COR-L47 (cell line): ENCODE results near the gene MPO.

ENCODE experiments used
- DNase-seq: peaks from one replicate; lab custom pipeline; 2025; lab: John Stamatoyannopoulos, UW

Gene MPO

DNA sequence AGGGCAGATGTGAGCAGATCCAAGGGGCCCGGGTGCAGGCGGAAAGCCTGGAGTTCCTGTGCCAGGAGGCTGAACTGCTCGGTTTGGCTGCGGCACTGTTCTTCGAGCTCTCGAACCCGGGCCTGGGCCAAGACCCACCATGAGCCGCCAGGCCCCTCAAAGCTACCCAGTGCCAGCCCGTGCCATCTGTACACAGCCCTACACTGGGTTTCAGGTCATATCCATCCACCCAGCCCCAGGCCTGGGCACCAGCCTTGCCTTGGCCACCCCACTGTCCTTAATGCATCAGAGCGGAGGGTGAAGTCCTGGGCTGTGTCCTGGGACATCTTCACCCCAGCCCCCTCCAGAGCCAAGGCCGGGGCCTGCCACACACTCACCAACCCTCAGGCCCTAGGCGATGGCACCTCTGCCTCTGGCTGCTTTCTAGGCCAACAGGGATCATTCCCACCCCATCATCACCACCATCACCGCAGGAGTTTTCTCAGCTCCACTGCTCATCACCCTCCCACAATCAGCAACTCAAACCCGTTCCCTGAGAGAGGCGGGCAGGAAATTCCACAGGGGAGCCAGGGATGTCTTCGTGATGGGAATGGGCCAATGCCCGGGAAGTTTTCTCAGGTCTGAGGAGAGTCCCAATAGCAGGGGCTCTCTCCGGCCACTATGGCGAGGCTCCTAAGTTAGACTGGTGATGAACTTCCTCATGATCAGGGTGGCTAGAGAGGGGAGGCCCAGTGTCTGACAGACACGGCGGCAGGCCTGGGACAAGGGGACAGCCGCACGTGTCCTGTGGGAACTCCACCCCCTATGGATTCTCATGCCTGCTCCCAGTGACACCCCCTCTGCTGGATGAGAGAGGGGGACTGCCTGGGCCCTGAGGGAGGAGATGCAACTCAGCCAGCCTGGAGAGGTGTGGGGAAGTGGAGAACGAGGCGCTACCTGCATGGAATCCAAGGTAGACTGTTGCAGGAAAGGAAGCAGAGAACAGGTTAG, 38.7 kb upstream of the MPO start:
- DNase-seq, result no peak

DNA sequence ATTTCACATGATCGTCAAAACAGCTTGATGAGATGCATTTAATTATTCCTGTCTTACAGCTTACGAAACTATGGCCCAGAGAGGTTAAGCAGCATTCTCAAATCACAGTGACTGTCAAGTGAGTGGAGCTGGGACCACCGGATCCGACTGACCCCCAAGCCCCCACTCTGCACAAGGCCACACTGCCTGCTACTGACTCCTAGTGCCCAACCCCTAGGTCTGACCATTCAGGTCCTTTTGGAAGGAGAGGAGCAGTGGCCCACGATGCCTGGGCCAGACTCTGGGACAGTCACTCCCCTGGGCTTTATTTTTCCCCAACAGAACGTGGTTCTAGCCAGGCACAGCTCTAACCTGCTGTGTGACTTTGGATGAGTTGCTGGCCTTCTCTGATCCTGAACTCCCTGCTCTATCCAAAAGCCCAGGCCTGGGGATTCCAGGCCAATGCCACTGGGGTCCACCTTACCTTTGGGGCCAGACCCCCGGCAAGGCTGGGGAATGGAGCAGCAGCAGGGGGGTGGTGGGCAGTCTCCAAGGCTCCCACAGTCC, 38.0 kb upstream of the MPO start:
- no peak for DNase-seq

DNA sequence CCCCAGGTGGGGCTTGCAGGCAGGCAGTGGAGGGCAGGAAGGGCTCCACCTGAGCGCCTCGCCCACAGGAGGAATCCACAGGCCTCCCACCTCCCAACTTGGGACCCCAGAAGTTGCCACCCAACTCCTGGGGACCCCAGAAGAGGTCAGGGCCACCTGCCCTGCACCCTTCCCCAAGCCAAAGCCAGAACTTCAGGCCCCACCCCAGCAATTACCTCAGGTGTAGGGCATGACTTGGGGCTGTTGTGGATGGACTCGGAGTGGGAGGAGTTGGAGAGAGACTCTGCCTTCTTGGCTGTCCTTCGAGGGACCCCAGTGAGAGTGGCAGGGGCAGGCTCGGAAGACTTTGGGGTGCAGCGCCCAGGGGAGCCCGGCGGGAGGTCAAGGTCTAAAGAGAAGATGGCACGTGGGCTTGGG, 37.3 kb upstream of the MPO start:
- no peak for DNase-seq

DNA sequence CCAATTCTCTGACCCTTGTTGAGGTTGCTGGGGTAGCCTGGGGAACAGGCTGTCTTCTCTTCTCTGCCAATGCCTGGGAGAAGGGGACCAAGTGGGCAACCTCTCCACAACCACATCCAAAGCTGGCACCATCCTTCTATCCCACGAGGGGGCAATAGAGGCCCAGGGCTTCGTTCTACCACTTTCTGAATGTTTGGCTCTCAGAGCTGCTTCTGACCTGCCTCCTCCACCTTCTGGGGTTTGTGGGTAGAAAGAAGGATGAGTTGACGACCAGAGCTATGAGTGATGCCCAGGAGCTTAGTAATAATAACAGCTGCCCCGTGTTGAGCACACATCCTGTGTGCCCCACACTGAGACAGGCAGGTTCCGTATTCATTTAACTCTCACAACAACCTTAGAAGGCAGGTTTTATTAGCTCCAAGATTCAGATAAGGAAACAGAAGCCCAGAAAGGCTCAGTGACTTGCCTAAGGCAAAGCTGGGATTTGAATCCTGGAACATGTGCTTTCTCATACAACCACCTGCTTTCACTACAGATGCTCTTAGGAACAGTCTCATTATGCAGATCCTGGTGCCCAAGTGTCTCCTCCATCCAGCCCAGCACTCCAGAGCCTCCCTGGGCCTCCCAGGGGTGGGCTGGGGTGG, 36.8 kb upstream of the MPO start:
- DNase-seq, result peak; percentile 40

DNA sequence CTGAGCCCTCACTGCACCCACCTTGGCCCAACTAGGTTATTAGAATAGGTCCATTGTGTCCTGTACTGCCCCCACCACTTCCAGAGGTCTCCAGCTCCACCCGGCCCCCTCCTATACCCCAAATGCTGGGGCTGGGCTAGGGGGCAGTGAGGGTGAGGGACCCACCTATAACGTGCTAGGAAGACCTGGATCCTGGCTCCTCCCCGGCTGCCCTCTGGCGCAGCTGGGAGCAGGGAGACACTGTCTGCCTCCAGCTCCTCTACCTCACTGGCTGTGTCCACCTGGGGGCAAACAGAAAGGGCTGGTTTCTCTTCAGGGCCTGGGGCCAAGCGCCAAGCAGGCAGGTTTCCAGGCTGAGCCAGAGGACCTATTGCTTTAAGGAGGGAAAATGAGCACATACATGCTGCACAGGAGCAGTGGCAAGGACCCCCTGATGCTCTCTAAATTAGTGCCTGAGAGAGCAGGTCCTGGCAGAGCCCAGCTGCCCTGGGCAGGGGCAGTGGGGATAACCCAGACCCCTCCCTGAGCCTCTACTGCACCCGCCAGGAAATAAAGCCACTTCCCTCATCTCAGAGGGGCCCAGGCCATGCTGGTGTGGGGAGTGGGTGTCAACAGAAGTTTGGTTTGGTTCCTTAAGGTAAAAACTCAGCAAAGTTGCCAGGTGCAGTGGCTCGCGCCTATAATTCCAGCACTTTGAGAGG, 35.7 kb upstream of the MPO start:
- no peak for DNase-seq

DNA sequence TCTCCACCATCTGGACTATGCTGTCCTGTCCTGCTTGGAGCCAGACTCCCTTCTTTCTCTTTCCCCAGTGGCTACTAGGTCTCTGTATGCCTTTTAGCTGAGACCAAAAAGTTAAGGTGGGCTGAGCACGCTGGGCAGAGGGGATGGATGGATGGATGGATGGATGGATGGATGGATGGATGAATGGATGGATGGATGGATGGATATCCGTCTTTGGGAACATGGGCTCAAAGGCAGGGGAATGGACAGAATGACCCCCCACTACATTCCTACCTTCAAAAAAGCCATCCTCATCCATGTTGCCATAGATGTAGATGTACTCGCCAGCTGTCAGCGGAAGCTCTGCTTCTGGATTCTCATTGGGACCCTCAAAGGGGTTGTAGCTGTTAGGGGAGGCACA, 35.0 kb upstream of the MPO start:
- DNase-seq, result no peak

DNA sequence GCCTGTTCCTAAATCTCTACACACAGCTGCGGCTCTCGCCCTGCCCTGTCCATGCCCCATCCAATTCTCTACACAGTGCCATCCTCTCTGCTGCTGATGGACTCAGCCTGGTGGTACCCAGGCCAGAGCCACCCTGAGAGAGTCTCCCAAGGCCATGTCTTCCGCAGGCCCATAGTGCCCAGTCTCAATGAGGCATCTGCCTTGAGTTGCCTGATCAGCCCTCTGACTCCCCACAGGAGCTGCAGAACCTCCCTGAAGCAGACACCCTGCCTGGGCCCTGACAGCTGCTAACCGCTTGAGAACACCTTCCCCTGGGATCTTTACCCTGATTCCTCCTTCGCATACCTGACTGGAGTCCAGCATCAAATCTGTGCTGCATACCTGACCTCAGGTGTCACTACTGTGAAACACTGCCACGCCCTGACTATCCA, 34.6 kb upstream of the MPO start:
- DNase-seq, result no peak

DNA sequence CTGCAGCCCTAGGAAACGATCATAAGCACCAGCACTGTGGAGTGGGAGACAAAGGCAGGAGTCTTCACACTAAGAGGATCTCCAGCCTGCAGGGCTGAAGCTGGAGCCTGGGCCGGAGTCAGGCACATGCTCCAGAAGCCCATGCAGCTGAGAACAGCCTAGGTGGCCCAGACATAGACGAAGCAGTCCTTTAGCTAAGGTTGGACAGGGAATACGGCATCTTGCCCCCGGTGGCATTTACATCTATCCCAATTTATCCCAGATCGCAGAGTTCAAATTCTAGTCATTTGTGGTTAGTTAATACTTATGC, 33.9 kb upstream of the MPO start:
- no peak for DNase-seq

DNA sequence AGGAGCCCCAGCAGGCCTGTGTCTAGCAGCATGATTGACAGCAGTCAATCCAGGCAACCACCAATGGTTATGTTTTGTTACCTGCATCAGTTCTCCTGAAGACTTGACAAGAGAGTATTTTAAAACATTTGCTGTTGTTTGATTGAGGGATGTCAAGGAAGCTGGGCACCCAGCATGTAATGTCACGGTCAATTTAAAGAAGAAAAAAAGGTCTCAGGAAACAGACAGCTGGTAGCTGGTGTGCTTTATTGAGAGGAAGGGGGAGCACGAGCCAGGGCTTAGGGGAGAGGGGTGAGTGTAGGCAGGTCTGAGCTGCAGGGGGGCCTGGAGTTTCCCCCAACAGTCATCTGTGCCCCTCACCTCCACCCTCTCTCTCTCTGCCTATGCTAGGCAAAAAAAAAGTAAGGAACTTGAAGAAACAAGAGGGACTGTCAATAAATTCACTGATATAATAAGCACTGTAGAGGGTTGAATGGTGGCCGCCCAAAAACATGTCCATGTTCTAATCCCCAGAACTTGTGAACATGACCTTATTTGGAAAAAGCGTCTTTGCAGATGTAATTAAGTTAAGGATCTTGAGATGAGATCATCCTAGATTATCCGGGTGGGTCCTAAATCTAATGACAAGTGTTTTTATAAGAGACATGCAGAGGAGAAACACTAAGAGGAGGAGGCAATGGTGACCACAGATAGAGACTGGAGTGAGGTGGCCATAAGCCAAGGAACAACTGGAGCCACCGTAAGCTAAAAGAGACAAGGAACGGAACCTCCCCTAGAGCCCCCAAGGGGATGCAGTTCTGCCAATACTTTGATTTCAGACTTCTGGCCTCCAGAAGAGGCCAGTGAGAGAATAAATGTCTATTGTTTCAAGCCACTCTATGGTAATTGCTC, 33.3 kb upstream of the MPO start:
- DNase-seq, result no peak

DNA sequence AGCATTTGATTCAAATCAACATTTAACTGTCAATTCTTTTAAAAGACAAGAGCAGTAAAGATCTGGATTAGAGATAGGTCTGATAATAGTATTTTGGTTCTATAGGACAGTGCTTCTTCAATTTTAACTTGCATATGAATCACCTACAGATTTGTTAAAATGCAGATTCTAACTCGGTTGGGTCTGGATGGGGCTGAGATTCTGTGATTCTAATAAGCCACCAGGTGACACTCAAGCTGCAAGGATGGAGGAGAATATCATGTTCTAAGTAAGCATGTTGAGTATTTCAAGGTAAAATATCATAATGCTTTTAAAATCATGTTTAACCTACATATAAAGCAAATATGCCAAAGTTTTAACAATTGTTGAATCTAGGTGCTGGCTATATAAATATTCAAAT, 32.1 kb upstream of the MPO start:
- DNase-seq, result no peak

DNA sequence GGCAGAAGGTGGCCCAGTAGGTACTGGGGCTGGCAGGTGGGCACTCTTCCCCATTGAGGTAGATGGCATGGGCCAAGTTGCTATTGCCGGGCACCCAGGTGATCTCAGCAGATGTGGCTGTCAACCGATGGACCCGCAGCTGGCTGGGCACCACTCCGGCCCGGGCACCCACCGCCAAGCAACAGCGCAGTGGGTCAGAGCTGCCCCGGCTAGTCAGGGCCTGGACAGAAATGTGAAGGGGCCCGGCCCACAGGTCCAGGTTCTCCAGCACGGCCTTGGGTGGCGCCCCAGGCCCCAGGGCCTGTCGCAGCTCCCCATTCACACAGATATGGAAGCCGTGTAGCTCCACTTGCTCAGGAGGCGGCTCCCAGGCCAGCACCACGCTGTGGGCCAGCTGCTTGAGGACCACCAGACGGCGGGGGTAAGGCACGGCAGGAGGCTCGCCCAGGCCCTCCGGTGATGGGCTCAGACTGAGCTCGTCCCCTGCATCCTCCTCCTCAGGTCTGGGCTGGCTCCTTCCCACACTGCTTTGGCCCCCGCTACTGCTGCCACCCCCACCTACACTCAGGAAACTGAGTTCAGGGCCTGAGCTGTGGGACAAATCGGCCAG, 31.4 kb upstream of the MPO start:
- no peak for DNase-seq

DNA sequence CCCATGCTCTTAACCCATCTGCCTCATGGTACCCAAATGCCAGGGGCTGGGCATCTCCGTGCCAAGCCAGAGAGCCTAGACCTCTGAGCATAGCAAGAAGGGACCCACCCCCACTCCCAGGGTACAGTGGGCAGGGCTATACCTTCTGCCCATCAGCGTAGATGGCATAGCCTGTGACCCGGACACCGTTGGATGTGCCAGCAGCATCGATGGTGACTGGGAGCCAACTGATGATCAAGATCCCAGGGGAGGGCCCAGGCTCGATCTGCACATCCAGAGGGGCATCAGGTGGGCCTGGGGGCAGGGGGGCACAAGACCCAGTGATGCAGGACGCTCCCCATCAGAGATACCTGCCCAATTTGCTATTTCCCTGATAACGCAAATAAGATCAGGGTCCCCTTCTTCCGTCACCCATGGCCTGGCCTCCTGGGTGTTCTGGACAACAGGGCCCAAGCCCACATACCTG, 30.7 kb upstream of the MPO start:
- DNase-seq, result no peak

DNA sequence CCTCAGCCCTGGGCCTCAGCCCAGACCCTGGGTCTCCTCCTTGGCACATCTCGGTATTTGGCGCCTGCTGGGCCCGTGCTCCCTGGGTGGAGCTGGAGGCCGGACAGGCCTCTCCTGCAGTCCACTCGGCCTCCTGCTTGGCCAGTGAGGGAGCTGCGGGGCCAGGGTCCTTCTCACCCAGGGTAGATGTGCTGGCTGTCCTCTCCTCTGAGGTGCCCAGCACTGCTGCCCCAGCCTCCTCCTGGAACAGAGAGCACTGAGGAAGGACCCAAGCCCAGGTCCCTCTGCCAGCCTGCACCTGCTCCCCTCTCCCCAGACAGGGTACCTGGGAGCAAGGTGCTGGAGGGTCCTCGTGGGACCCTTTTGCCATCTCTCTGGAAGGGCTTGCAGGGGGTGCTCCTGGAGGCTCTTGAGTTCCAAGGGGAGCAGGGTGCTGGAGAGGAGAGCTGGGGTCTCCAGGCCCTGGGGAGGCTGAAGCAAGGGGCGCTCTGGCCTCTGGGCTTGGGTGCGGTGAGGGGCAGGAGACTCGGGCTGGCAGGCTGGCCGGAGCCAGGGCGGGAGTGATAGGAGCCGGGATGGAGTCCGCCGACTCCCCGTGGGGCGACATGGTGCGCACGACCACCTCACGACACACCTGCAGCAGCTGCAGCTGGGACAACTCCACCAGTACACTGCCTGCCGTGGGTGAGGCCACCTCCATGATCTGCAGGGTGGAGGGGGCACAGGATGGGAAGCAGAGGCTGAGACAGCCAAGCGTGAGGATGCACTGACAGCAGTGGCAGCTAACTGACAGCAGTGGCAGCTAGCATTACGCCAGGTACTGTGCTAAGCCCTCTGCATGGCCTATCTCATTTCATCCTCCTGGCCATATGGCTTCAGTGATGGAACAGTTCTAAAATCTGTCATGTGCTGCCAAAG, 30.0 kb upstream of the MPO start:
- no peak for DNase-seq

DNA sequence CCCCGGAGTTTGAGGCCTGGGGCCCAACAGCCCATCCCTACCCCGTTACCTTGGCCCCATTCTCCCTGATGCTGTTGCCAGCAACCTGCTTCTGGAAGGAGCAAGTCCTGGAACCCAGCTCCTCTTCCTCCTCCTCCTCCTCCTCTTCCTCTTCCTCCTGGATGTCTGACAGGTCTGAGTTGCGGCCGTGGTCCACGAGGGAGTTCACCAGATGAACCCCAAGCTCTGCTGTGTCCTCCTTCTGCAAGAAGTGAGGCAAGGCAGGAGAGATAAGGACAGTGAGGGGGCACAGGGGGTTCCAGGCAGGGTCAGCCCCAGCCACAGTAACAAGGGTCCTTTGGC, 29.2 kb upstream of the MPO start:
- DNase-seq, result no peak

DNA sequence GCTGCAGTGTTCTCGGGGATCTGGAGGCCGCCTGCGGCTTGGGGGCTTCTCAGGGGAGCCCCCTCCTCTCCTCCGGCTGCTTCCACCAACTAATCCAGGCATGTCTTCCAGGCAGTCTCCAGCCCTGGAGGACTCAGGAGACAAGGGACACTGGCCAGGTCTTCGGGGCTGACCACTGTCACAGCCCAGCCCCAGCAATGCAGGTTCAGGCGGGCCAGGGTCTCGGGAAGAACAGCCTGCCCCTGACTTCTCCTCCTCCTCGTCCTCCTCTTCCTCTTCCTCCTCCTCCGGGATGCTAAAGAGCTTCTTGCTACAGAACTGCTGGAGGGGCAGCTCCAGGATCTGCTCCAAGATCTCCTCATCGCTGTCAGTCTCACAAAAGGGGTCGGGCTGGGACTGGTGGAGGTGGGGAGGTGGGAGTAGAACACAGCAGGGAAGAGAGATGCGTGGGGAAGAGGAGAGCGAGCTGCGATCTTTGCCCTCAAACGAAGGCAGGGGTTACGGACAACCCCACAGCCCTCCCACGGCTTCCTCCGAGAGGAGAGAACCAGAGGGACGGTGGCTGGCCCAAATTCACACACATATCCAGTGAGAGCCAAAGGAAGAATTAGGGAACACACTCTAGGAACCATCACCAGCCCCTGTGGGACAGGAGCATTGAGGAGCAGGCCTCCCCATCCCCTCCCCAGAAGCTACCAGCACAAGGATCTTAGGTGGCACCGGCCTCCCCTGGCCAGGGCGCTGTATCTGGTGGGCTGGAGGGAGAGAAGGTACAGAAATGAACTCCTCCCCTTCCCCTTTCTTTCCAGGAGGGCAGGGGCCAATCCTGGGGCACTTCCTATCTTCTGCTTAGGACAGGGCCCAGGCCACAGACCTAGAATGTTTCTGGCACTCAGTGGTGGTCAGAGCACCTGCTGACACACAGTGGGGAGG, 28.5 kb upstream of the MPO start:
- DNase-seq, result no peak

DNA sequence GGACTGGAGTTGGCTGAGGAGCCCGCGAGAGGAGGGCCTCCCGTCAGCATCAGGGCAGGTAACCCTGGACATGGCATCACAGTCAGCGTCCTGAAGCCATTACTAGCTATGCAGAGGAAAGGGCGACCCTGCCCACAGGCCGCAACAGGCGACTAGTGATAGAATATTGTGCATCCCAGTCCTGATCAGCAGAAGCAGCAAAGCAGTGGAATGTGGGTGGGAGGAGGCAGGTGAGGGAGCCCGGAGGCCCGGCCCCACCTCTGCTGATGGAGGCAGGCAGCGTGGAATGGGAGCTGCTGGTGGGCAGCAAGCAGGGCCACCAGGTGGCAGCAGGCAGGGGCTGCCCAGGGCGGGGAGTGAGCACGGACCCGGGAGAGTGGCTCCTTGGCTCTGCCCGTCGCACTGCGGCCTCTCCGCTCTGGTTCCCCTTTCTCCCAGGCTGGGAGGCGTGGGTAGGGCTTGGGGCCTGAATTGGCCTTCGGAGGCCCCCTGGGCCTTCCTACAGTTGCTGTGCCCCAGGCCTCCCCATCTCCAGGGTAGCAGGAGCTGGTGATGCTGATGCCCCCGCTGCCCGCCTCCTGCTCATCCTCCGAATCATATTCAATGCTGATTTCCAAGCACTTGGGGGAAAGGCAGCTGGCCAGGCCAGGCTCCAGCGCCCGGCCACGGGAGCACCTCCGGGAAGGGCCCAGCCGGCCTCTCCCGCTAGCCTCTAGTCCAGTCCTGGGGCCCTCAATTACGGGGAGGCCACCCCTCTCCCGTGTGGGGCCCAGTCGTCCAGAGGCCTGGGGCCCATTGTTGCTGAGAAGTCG, 27.6 kb upstream of the MPO start:
- peak; percentile 33 for DNase-seq

DNA sequence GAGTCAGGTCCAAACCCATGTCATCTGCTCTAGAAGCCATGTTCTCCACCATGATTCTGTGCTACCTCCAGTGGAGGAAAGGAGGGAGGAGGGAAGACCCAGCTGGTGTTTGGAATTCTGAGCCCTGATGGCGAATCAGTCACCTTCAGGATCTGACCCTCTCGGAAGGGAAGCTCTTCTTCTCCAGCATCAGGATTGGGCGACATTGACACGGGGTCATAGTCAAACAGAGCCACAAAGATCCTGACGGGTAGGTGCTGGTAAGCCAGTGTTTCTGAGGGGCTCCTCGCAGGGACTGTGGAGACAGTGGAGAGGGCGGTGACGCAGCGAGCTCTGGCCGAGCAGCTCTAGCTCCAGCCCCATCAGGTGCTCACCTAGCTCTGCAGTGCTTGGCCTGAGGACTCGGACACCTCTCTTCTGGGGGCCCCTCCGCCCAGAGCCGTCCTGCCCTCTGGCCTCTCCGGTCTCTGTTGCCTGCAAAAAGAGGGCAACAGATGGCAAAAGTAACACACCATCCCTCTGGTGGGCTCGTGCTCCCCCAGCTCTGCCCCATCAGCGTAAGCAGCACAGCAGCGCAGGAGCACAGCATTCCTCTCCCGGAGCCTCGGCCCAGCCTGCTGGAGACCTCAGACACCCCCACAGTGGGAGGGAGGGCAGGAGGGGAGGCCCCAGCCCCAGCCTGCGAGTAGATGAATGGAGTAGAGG, 26.9 kb upstream of the MPO start:
- DNase-seq, result no peak
